HG03442 (cell line): Measurements from ENCODE around the gene WBP11.

Source experiments
- ATAC-seq: cut with Tn5 transposase; IDR thresholded peaks from one replicate; pipeline ENCODE4 v1.9.1; 2021; ENCODE audit warnings: mild to moderate bottlenecking, moderate library complexity; ENCODE audit not compliant: unreplicated experiment

The WBP11 gene

GRCh38 chr12:14803011-14803829 lies at the start of gene WBP11, which contains the start of gene C12orf60:
Gene WBP11 (minus strand): TSS chr12:14803478. CDS start chr12:14801383, 2,095 bp downstream.
Gene C12orf60 (plus strand): TSS chr12:14803670. CDS start chr12:14822936, 19,266 bp downstream.
- ATAC-seq, result peak; percentile 99

GRCh38 chr12:14852880-14853279 lies 49.6 kb upstream of the WBP11 start:
- no peak for ATAC-seq

GRCh38 chr12:14850929-14851663 lies 47.8 kb upstream of the WBP11 start:
- ATAC-seq, result peak; percentile 67

GRCh38 chr12:14849661-14850060 lies 46.4 kb upstream of the WBP11 start:
- no peak for ATAC-seq

GRCh38 chr12:14846876-14847580 lies 43.8 kb upstream of the WBP11 start:
- ATAC-seq, result no peak

- no peak for ATAC-seq
These were observed 42.8 kb upstream of the WBP11 start for GRCh38 chr12:14846042-14846587.

- ATAC-seq, result no peak
These were observed 42.1 kb upstream of the WBP11 start for GRCh38 chr12:14845350-14845750.

- no peak for ATAC-seq
These were observed 41.1 kb upstream of the WBP11 start for GRCh38 chr12:14844401-14844800.

GRCh38 chr12:14843425-14843887 lies 40.2 kb upstream of the WBP11 start, which contains the start of gene ART4:
Gene ART4 (minus strand): TSS chr12:14843526. CDS start chr12:14843113, 413 bp downstream.
- no peak for ATAC-seq

GRCh38 chr12:14842315-14842714 lies 39.0 kb upstream of the WBP11 start:
- ATAC-seq, result no peak

- no peak for ATAC-seq
These were observed 38.5 kb upstream of the WBP11 start for GRCh38 chr12:14841761-14842160.

- no peak for ATAC-seq
These were observed 37.3 kb upstream of the WBP11 start for GRCh38 chr12:14840616-14841015.

- ATAC-seq, result no peak
These were observed 36.0 kb upstream of the WBP11 start for GRCh38 chr12:14839262-14839661.

GRCh38 chr12:14836336-14837210 lies 33.3 kb upstream of the WBP11 start:
- no peak for ATAC-seq

- ATAC-seq, result no peak
These were observed 31.2 kb upstream of the WBP11 start for GRCh38 chr12:14834509-14834908.

- ATAC-seq, result no peak
These were observed 30.7 kb upstream of the WBP11 start for GRCh38 chr12:14833952-14834351.

GRCh38 chr12:14833336-14833735 lies 30.1 kb upstream of the WBP11 start:
- no peak for ATAC-seq

GRCh38 chr12:14828892-14829291 lies 25.6 kb upstream of the WBP11 start:
- ATAC-seq, result peak; percentile 79

GRCh38 chr12:14827043-14827442 lies 23.8 kb upstream of the WBP11 start:
- no peak for ATAC-seq

GRCh38 chr12:14826491-14826890 lies 23.2 kb upstream of the WBP11 start:
- ATAC-seq, result no peak
